ENCODE results near the gene BPIFA1. TPM values are rescaled to one million over a fixed set of nuclear protein-coding genes. Genes with fewer than 3 reads are reported as not detected.
A peak's percentile ranks its signal among the peaks of the same experiment; 100 is the strongest.

BPIFA1 gene
- total and polyA plus RNA-seq, 4 donors: 0.48 to 153 (median 36.4) TPM

- Histone ChIP-seq H3K4me3 (no peak overlapping the region), H3K9me3 (ENCODE audit: control insufficient read depth in 4 of 4, insufficient read depth in 3 of 4, low read length in 3 of 4) (peaks cover 0 to 15% (median 2%) of the 10 kb centered on the region in 4 donors), H3K27ac (ENCODE audit: low read depth in 1 of 2, low read length in 1 of 2) (no peak overlapping the region), H3K36me3 (ENCODE audit: control insufficient read depth in 4 of 4, insufficient read depth in 4 of 4, low read length in 4 of 4) (no peaks in the 10 kb centered on the region), H3K9ac (ENCODE audit: insufficient read depth in 1 of 2, low read length in 2 of 2) (no peak overlapping the region), H3K27me3 (ENCODE audit: control insufficient read depth in 3 of 3, insufficient read depth in 3 of 3, low read length in 2 of 3) (peaks cover 0 to 6% (median 0%) of the 10 kb centered on the region in 3 donors), H3K4me1 (ENCODE audit: control insufficient read depth in 5 of 5, insufficient read depth in 5 of 5, low read length in 5 of 5) (peaks cover 0 to 6% (median 0%) of the 10 kb centered on the region in 5 donors)
- WGBS, 2 donors: 22 to 30% methylated on average over 5 of the region's 5 CpGs
- peak; percentile 82 for ATAC-seq (ENCODE audit: insufficient read depth, low FRiP score)
- peak; percentile 23 to 53 (median 52) for DNase-seq
- peak; percentile 1 for TF ChIP-seq CTCF (IDR thresholded peaks at IDR 0.05; ENCODE audit: control extremely low read depth, extremely low read depth)
These were observed 26.9 kb downstream of the BPIFA1 start for GRCh38 chr20:33262658-33263065.

DNA sequence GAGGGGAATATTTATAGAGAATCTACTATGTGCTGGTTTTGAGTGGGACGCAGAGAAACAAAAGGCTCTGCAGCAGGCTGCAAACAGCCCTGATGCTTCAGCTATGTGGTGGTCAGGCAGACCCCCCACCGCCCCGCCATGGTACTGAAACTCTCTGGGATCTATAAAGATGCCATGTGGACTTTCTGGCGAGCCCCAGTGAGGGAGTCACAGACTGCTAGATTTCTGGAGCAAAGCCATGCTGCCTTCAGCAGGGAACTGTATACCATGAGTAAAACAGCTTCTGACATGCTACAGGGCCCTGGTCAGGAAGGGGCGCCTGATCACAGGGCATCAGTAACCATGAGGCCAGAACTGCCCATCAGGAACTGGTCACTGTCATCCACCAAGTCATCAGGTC is 28.0 kb downstream of the BPIFA1 start:
- H3K27ac ChIP-seq (ENCODE audit: low read depth in 1 of 2, low read length in 1 of 2): no peak overlapping the region
- H3K4me1 ChIP-seq (ENCODE audit: control insufficient read depth in 5 of 5, insufficient read depth in 5 of 5, low read length in 5 of 5): peaks cover 0 to 6% (median 0%) of the 10 kb centered on the region in 5 donors
- H3K4me3 ChIP-seq: no peak overlapping the region
- H3K9me3 ChIP-seq (ENCODE audit: control insufficient read depth in 4 of 4, insufficient read depth in 3 of 4, low read length in 3 of 4): peaks cover 0 to 15% (median 2%) of the 10 kb centered on the region in 4 donors
- H3K9ac ChIP-seq (ENCODE audit: insufficient read depth in 1 of 2, low read length in 2 of 2): no peak overlapping the region
- DNase-seq (no peak), ATAC-seq (ENCODE audit: insufficient read depth, low FRiP score) (no peak)
- peaks cover 0 to 6% (median 0%) of the 10 kb centered on the region in 3 donors for H3K27me3 ChIP-seq (ENCODE audit: control insufficient read depth in 3 of 3, insufficient read depth in 3 of 3, low read length in 2 of 3)
- H3K36me3 ChIP-seq (ENCODE audit: control insufficient read depth in 4 of 4, insufficient read depth in 4 of 4, low read length in 4 of 4): no peaks in the 10 kb centered on the region
- no peak for TF ChIP-seq CTCF (IDR thresholded peaks at IDR 0.05; ENCODE audit: control extremely low read depth, extremely low read depth)
- WGBS, 2 donors: 89 to 91% methylated on average over 5 of the region's 5 CpGs

GRCh38 chr20:33267701-33268100 is 31.9 kb downstream of the BPIFA1 start:
- no peak for ATAC-seq (ENCODE audit: insufficient read depth, low FRiP score)
- no peak overlapping the region for H3K4me3 ChIP-seq
- no peak for TF ChIP-seq CTCF (IDR thresholded peaks at IDR 0.05; ENCODE audit: control extremely low read depth, extremely low read depth)
- H3K36me3 ChIP-seq (ENCODE audit: control insufficient read depth in 4 of 4, insufficient read depth in 4 of 4, low read length in 4 of 4): no peaks in the 10 kb centered on the region
- peaks cover 0 to 9% (median 0%) of the 10 kb centered on the region in 4 donors for H3K9me3 ChIP-seq (ENCODE audit: control insufficient read depth in 4 of 4, insufficient read depth in 3 of 4, low read length in 3 of 4)
- peaks cover 0 to 2% (median 2%) of the 10 kb centered on the region in 3 donors for H3K27me3 ChIP-seq (ENCODE audit: control insufficient read depth in 3 of 3, insufficient read depth in 3 of 3, low read length in 2 of 3)
- H3K9ac ChIP-seq (ENCODE audit: insufficient read depth in 1 of 2, low read length in 2 of 2): no peak overlapping the region
- H3K27ac ChIP-seq (ENCODE audit: low read depth in 1 of 2, low read length in 1 of 2): no peak overlapping the region
- no peak for DNase-seq
- WGBS, 2 donors: 38 to 46% methylated on average over 3 of the region's 3 CpGs
- H3K4me1 ChIP-seq (ENCODE audit: control insufficient read depth in 5 of 5, insufficient read depth in 5 of 5, low read length in 5 of 5): peaks cover 0 to 3% (median 0%) of the 10 kb centered on the region in 5 donors

All from lung (tissue), 12 donors.